Upper lobe of left lung (tissue), 6 donors: ENCODE results near the gene ZNF135. TPM values are rescaled to one million over a fixed set of nuclear protein-coding genes. Genes with fewer than 3 reads are reported as not detected.
A peak's percentile ranks its signal among the peaks of the same experiment; 100 is the strongest.

ENCODE experiments used
- ATAC-seq, 2 donors: fragments of 200-7000 bp; cut with Tn5 transposase; one replicate each; pipeline ENCODE4 v1.9.1; 2022; ENCODE audit warnings: mild to moderate bottlenecking in 2 of 2, moderate library complexity in 2 of 2; ENCODE audit not compliant: low FRiP score in 2 of 2
- DNase-seq, 2 donors: peaks; one replicate each; pipeline ENCODE4 v3.0.0-alpha.2; 2019 to 2020
- H3K27ac ChIP-seq, 4 donors: fragments of 200-600 bp; sonication (generic); one replicate each; pipeline ENCODE4 v1.5.1; 2016 to 2019
- H3K27me3 ChIP-seq, 4 donors: fragments of 200-600 bp; sonication (generic); one replicate each; pipeline ENCODE4 v1.5.1; 2017 to 2019
- H3K36me3 ChIP-seq, 4 donors: fragments of 200-600 bp; sonication (generic); one replicate each; pipeline ENCODE4 v1.5.1; 2016 to 2019
- H3K4me1 ChIP-seq, 4 donors: fragments of 200-600 bp; sonication (generic); one replicate each; pipeline ENCODE4 v1.5.1; 2018 to 2019
- H3K4me3 ChIP-seq, 4 donors: fragments of 200-600 bp; sonication (generic); one replicate each; pipeline ENCODE4 v1.5.1; 2017 to 2019; ENCODE audit warnings: mild to moderate bottlenecking in 2 of 4, moderate library complexity in 1 of 4
- H3K9me3 ChIP-seq, 4 donors: fragments of 200-600 bp; sonication (generic); one replicate each; pipeline ENCODE4 v1.5.1; 2018 to 2019
- CTCF ChIP-seq, 6 experiments: fragments of 450-650 bp in 4 of 6; fragments of 200-600 bp in 2 of 6; sonication (generic) in 2 of 6; IDR thresholded peaks; one replicate each; pipeline ENCODE4 v1.5.1; 2016 to 2019; ENCODE audit warnings: antibody characterized with exemption in 6 of 6
- EP300 ChIP-seq, 4 donors: sonication (generic); formaldehyde crosslinking; IDR thresholded peaks; one replicate each; pipeline ENCODE4 v1.5.1; 2017; ENCODE audit warnings: antibody characterized with exemption in 4 of 4, control low read depth in 2 of 4
- POLR2A ChIP-seq, 4 donors: fragments of 450-650 bp; IDR thresholded peaks; one replicate each; pipeline ENCODE4 v1.5.1; 2016 to 2017; ENCODE audit warnings: antibody characterized with exemption in 4 of 4, mild to moderate bottlenecking in 2 of 4
- POLR2AphosphoS5 ChIP-seq, 2 donors: sonication (generic); formaldehyde crosslinking; IDR thresholded peaks; one replicate each; pipeline ENCODE4 v1.5.1; 2017; ENCODE audit warnings: antibody characterized with exemption in 2 of 2
- WGBS, 2 donors: methylation state at CpG; one replicate each; pipeline ENCODE4 v1.1.5; 2017 to 2018; 5-methylcytosine and 5-hydroxymethylcytosine counted together
- total RNA-seq, 6 donors: library from RNA; depleted of rRNA in 4 of 6; stranded (reverse); fragments of >200 nt in 4 of 6; gene quantifications; one replicate each; pipeline versions ENCODE4 v1.1.0 to v1.2.1, GENCODE V29; 2016 to 2021
- donor health status: DM: no; HTN: no; CAD: no; lungs with moderate emphysema.
- donor health status: DM: no; HTN: yes; CAD: no; lungs with severe emphysema.

ZNF135 gene
- total RNA-seq, 6 donors from 2014 or later = 1.7 to 11.5 (median 3.4) TPM

- Histone ChIP-seq H3K4me1 (peaks cover 0 to 4% (median 1%) of the 10 kb centered on the region in 4 donors), H3K36me3 (no peaks in the 10 kb centered on the region), H3K27ac (peak within 1 kb of the TSS in 1 of 4 donors; percentile 40), H3K4me3 (peak within 1 kb of the TSS in 3 of 4 donors; percentile 46 to 58 (median 49)), H3K27me3 (peaks cover 0 to 13% (median 3%) of the 10 kb centered on the region in 4 donors), H3K9me3 (peaks cover 7 to 64% (median 32%) of the 10 kb centered on the region in 4 donors)
- TF ChIP-seq POLR2A (IDR thresholded peaks at IDR 0.05) (peak in 2 of 4 donors; percentile 17 to 46), EP300 (IDR thresholded peaks at IDR 0.05) (no peak), CTCF (IDR thresholded peaks at IDR 0.05) (peak in 1 of 6 experiments; percentile 22), POLR2AphosphoS5 (IDR thresholded peaks at IDR 0.05) (peak in 1 of 2 donors; percentile 16)
- 3 to 13% methylated on average over 21 to 46 of the region's 101 CpGs for WGBS, 2 donors
- ATAC-seq (peak in 1 of 2 donors; percentile 45), DNase-seq (peak; percentile 48 to 90)
Measured at GRCh38 chr19:58033741-58034476, 25.2 kb upstream of the ZNF135 start, which contains the start of gene ZSCAN1. Gene ZSCAN1 (plus strand): TSS chr19:58034025. CDS start chr19:58037837, 3,812 bp downstream.

- ATAC-seq (no peak), DNase-seq (no peak)
- H3K9me3 ChIP-seq = peaks cover 7 to 66% (median 33%) of the 10 kb centered on the region in 4 donors
- no peaks in the 10 kb centered on the region for H3K36me3 ChIP-seq
- H3K27me3 ChIP-seq = peaks cover 0 to 13% (median 3%) of the 10 kb centered on the region in 4 donors
- H3K4me3 ChIP-seq = peak overlapping the region in 3 of 4 donors; percentile 46 to 58 (median 49)
- peak overlapping the region in 1 of 4 donors; percentile 40 for H3K27ac ChIP-seq
- no peak for TF ChIP-seq CTCF (IDR thresholded peaks at IDR 0.05)
- no peak for TF ChIP-seq EP300 (IDR thresholded peaks at IDR 0.05)
- TF ChIP-seq POLR2AphosphoS5 (IDR thresholded peaks at IDR 0.05) = no peak
- TF ChIP-seq POLR2A (IDR thresholded peaks at IDR 0.05) = no peak
- peaks cover 0 to 4% (median 1%) of the 10 kb centered on the region in 4 donors for H3K4me1 ChIP-seq
- WGBS, 2 donors = 9 to 13% methylated on average over 15 to 18 of the region's 20 CpGs
Measured at GRCh38 chr19:58034477-58034793, 24.6 kb upstream of the ZNF135 start.

- no peak overlapping the region for H3K27ac ChIP-seq
- no peaks in the 10 kb centered on the region for H3K36me3 ChIP-seq
- 74 to 81% methylated on average over 8 of the region's 8 CpGs for WGBS, 2 donors
- H3K4me1 ChIP-seq = peaks cover 0 to 4% (median 1%) of the 10 kb centered on the region in 4 donors
- TF ChIP-seq POLR2A (IDR thresholded peaks at IDR 0.05) (no peak), CTCF (IDR thresholded peaks at IDR 0.05) (no peak), POLR2AphosphoS5 (IDR thresholded peaks at IDR 0.05) (no peak), EP300 (IDR thresholded peaks at IDR 0.05) (no peak)
- no peak overlapping the region for H3K4me3 ChIP-seq
- peaks cover 0 to 13% (median 3%) of the 10 kb centered on the region in 4 donors for H3K27me3 ChIP-seq
- no peak for ATAC-seq
- H3K9me3 ChIP-seq = peaks cover 7 to 71% (median 42%) of the 10 kb centered on the region in 4 donors
- DNase-seq = no peak
Measured at GRCh38 chr19:58035863-58036262, 23.2 kb upstream of the ZNF135 start.

GRCh38 chr19:58037927-58038687 lies 21.0 kb upstream of the ZNF135 start:
- H3K27ac ChIP-seq = no peak overlapping the region
- peak in 1 of 2 donors; percentile 79 for DNase-seq
- no peak for ATAC-seq
- WGBS, 2 donors = 10 to 23% methylated on average over 17 to 23 of the region's 44 CpGs
- H3K27me3 ChIP-seq = peaks cover 0 to 13% (median 3%) of the 10 kb centered on the region in 4 donors
- no peak for TF ChIP-seq CTCF (IDR thresholded peaks at IDR 0.05)
- TF ChIP-seq EP300 (IDR thresholded peaks at IDR 0.05) = no peak
- TF ChIP-seq POLR2AphosphoS5 (IDR thresholded peaks at IDR 0.05) = no peak
- TF ChIP-seq POLR2A (IDR thresholded peaks at IDR 0.05) = no peak
- no peaks in the 10 kb centered on the region for H3K36me3 ChIP-seq
- H3K4me3 ChIP-seq = no peak overlapping the region
- peaks cover 13 to 90% (median 55%) of the 10 kb centered on the region in 4 donors for H3K9me3 ChIP-seq
- H3K4me1 ChIP-seq = peaks cover 0 to 4% (median 1%) of the 10 kb centered on the region in 4 donors
